ENCODE data around the gene CDK2AP2.

CDK2AP2 gene

GRCh38 chr11:67544616-67545242, 36.8 kb upstream of the CDK2AP2 start:
- ChIA-PET POLR2A (interaction anchor here (0.7 kb wide), 1 partner anchor 15 kb away, joined by 3 read pairs; no protein-coding TSS in a partner anchor), CTCF (no interaction called here)
- H3K4me3 ChIP-seq (ENCODE audit: low read depth, low read length): no peak overlapping the region
- DNase-seq (ENCODE audit: low read depth, low spot score): no peak
- no peak for TF ChIP-seq CTCF (IDR thresholded peaks at IDR 0.05; ENCODE audit: insufficient read depth, low read length, missing control alignments)

- ChIA-PET CTCF (no interaction called here), POLR2A (no interaction called here)
- no peak for TF ChIP-seq CTCF (IDR thresholded peaks at IDR 0.05; ENCODE audit: insufficient read depth, low read length, missing control alignments)
- no peak for DNase-seq (ENCODE audit: low read depth, low spot score)
- H3K4me3 ChIP-seq (ENCODE audit: low read depth, low read length): no peak overlapping the region
Measured at GRCh38 chr11:67543585-67543984, 35.6 kb upstream of the CDK2AP2 start.

GRCh38 chr11:67542971-67543370, 35.0 kb upstream of the CDK2AP2 start:
- POLR2A ChIA-PET: no interaction called here
- H3K4me3 ChIP-seq (ENCODE audit: low read depth, low read length): no peak overlapping the region
- CTCF ChIA-PET: no interaction called here
- TF ChIP-seq CTCF (IDR thresholded peaks at IDR 0.05; ENCODE audit: insufficient read depth, low read length, missing control alignments): no peak
- no peak for DNase-seq (ENCODE audit: low read depth, low spot score)

- no peak for TF ChIP-seq CTCF (IDR thresholded peaks at IDR 0.05; ENCODE audit: insufficient read depth, low read length, missing control alignments)
- ChIA-PET POLR2A (no interaction called here), CTCF (no interaction called here)
- H3K4me3 ChIP-seq (ENCODE audit: low read depth, low read length): no peak overlapping the region
- no peak for DNase-seq (ENCODE audit: low read depth, low spot score)
Measured at GRCh38 chr11:67542169-67542568, 34.2 kb upstream of the CDK2AP2 start.

- CTCF ChIA-PET: no interaction called here
- H3K4me3 ChIP-seq (ENCODE audit: low read depth, low read length): no peak overlapping the region
- DNase-seq (ENCODE audit: low read depth, low spot score): no peak
- no peak for TF ChIP-seq CTCF (IDR thresholded peaks at IDR 0.05; ENCODE audit: insufficient read depth, low read length, missing control alignments)
- POLR2A ChIA-PET: no interaction called here
Measured at GRCh38 chr11:67541198-67541597, 33.2 kb upstream of the CDK2AP2 start.

- TF ChIP-seq CTCF (IDR thresholded peaks at IDR 0.05; ENCODE audit: insufficient read depth, low read length, missing control alignments): no peak
- POLR2A ChIA-PET: no interaction called here
- no peak overlapping the region for H3K4me3 ChIP-seq (ENCODE audit: low read depth, low read length)
- CTCF ChIA-PET: no interaction called here
- no peak for DNase-seq (ENCODE audit: low read depth, low spot score)
Measured at GRCh38 chr11:67539550-67539949, 31.6 kb upstream of the CDK2AP2 start.

Measured in AG04449 (cell line).